EL (cell line): ENCODE data around the gene SPTBN5.

ENCODE experiments used
- DNase-seq: peaks from one replicate; pipeline ENCODE4 v3.0.0-alpha.2; 2016

The SPTBN5 gene

GRCh38 chr15:41861736-41862356, 32.0 kb downstream of the SPTBN5 start:
- no peak for DNase-seq

- no peak for DNase-seq
Observed at GRCh38 chr15:41860049-41860828, 33.6 kb downstream of the SPTBN5 start.

GRCh38 chr15:41858756-41859155, 35.1 kb downstream of the SPTBN5 start:
- no peak for DNase-seq

- DNase-seq, result no peak
Observed at GRCh38 chr15:41857316-41857715, 36.5 kb downstream of the SPTBN5 start.

- DNase-seq, result no peak
Observed at GRCh38 chr15:41856716-41857115, 37.1 kb downstream of the SPTBN5 start.

GRCh38 chr15:41856262-41856661, 37.6 kb downstream of the SPTBN5 start:
- DNase-seq, result no peak

GRCh38 chr15:41855261-41855961, 38.4 kb downstream of the SPTBN5 start:
- DNase-seq, result no peak

- DNase-seq, result no peak
Observed at GRCh38 chr15:41854443-41854842, 39.4 kb downstream of the SPTBN5 start.

GRCh38 chr15:41853831-41854230, 40.0 kb downstream of the SPTBN5 start:
- no peak for DNase-seq

- DNase-seq, result no peak
Observed at GRCh38 chr15:41852736-41853590, 40.9 kb downstream of the SPTBN5 start.

- no peak for DNase-seq
Observed at GRCh38 chr15:41851755-41852370, 42.0 kb downstream of the SPTBN5 start.

GRCh38 chr15:41851167-41851523, 42.7 kb downstream of the SPTBN5 start:
- DNase-seq, result no peak

GRCh38 chr15:41850482-41851166, 43.2 kb downstream of the SPTBN5 start:
- no peak for DNase-seq

- DNase-seq, result no peak
Observed at GRCh38 chr15:41849861-41850260, 44.0 kb downstream of the SPTBN5 start.

- no peak for DNase-seq
Observed at GRCh38 chr15:41849204-41849603, 44.6 kb downstream of the SPTBN5 start.

- DNase-seq, result no peak
Observed at GRCh38 chr15:41848631-41849030, 45.2 kb downstream of the SPTBN5 start.

- no peak for DNase-seq
Observed at GRCh38 chr15:41847981-41848380, 45.9 kb downstream of the SPTBN5 start.

GRCh38 chr15:41847206-41847605, 46.6 kb downstream of the SPTBN5 start:
- DNase-seq, result no peak

GRCh38 chr15:41844814-41845213, 49.0 kb downstream of the SPTBN5 start:
- no peak for DNase-seq

GRCh38 chr15:41843571-41843970, 50.3 kb downstream of the SPTBN5 start:
- no peak for DNase-seq

GRCh38 chr15:41842229-41842628, 51.6 kb downstream of the SPTBN5 start:
- no peak for DNase-seq

GRCh38 chr15:41841131-41841530, 52.7 kb downstream of the SPTBN5 start:
- DNase-seq, result no peak
